HCT116 (cell line): Measurements from ENCODE around the gene CTIF. TPM values are rescaled to one million over a fixed set of nuclear protein-coding genes. Genes with fewer than 3 reads are reported as not detected.

Experiments used
- ATAC-seq: fragments of 200-7000 bp; cut with Tn5 transposase; 2 replicates; pipeline ENCODE4 v1.9.1; 2020; ENCODE audit warnings: mild to moderate bottlenecking, moderate library complexity
- BruUV-seq: library from RNA; stranded (reverse); fragments of 400-500 nt; replicated peaks from 2 replicates; lab custom pipeline; 2021; lab: Mats Ljungman, UMichigan
- CTCF ChIA-PET: fragments of 300-600 bp; sonication (Branson Sonifier 250); formaldehyde crosslinking; loops from one replicate; lab custom pipeline; 2021; ENCODE audit warnings: antibody characterized with exemption; lab: Charles Lee
- POLR2A ChIA-PET: fragments of 300-600, 350-600 bp; sonication (Branson Sonifier 250); formaldehyde crosslinking; loops from one replicate; lab custom pipeline; 2021; ENCODE audit warnings: antibody characterized with exemption; lab: Charles Lee
- RAD21 ChIA-PET, 2 experiments: fragments of 300-600 bp; sonication (Branson Sonifier 250); formaldehyde crosslinking; loops; one replicate each; lab custom pipeline; 2023; ENCODE audit warnings: low total read pairs in 2 of 2; ENCODE audit not compliant: uncharacterized antibody in 2 of 2, unreplicated experiment in 2 of 2, low non-redundant PET in 1 of 2; lab: Charles Lee
- DNase-seq: peaks from one replicate; pipeline ENCODE4 v3.0.0-alpha.2; 2010; ENCODE audit warnings: low read depth, low spot score
- H2AFZ ChIP-seq: fragments of 200-600 bp; shearing (Covaris generic), sonication (generic); 2 replicates; pipeline ENCODE4 v1.6.1; 2017; ENCODE audit warnings: low read depth, mixed run types, mixed read lengths, antibody characterized with exemption, low read length; ENCODE audit not compliant: poor library complexity, severe bottlenecking
- H3K27ac ChIP-seq: 2 replicates; pipeline ENCODE4 v1.5.1; 2012; ENCODE audit warnings: low read depth, low read length
- H3K27me3 ChIP-seq: fragments of 200-600 bp; sonication (generic); 2 replicates; pipeline ENCODE4 v1.6.1; 2016; ENCODE audit warnings: mixed run types, low read length, mixed read lengths; ENCODE audit not compliant: insufficient read depth
- H3K36me3 ChIP-seq, 2 experiments: fragments of 200-500 bp in 1 of 2; fragments of 200-600 bp in 1 of 2; sonication (Bioruptor generic) in 1 of 2; sonication (generic) in 1 of 2; 2 replicates each; pipeline versions ENCODE4 v1.5.1 to v1.6.1; 2014 to 2016; ENCODE audit warnings: low read length in 2 of 2, inconsistent platforms in 1 of 2, mixed read lengths in 1 of 2, mixed run types in 1 of 2; ENCODE audit not compliant: insufficient read depth in 2 of 2, control insufficient read depth in 1 of 2
- H3K4me1 ChIP-seq, 2 experiments: fragments of 200-600 bp in 1 of 2; sonication (generic) in 1 of 2; 2 replicates each; pipeline versions ENCODE4 v1.5.1 to v1.6.1; 2012 to 2017; ENCODE audit warnings: low read length in 2 of 2, inconsistent platforms in 1 of 2, mild to moderate bottlenecking in 1 of 2, mixed read lengths in 1 of 2, mixed run types in 1 of 2, moderate library complexity in 1 of 2; ENCODE audit not compliant: insufficient read depth in 2 of 2, control insufficient read depth in 1 of 2
- H3K4me2 ChIP-seq: fragments of 200-600 bp; sonication (generic); 2 replicates; pipeline ENCODE4 v1.6.1; 2017; ENCODE audit warnings: mixed run types, low read length, mixed read lengths
- H3K4me3 ChIP-seq, 2 experiments: fragments of 200-600 bp in 1 of 2; sonication (generic) in 1 of 2; replicated peaks in 1 of 2; 2 replicates each; pipeline ENCODE4 v1.5.1; 2011 to 2016; ENCODE audit warnings: low read length in 2 of 2, control low read depth in 1 of 2, low read depth in 1 of 2, mild to moderate bottlenecking in 1 of 2, mixed read lengths in 1 of 2, mixed run types in 1 of 2
- H3K79me2 ChIP-seq: fragments of 200-600 bp; sonication (generic); 2 replicates; pipeline ENCODE4 v1.6.1; 2017; ENCODE audit warnings: mild to moderate bottlenecking, mixed run types, low read length, moderate library complexity, mixed read lengths; ENCODE audit not compliant: insufficient read depth
- H3K9ac ChIP-seq: fragments of 200-600 bp; sonication (generic); 2 replicates; pipeline ENCODE4 v1.6.1; 2016; ENCODE audit warnings: low read length, mixed read lengths
- H3K9me2 ChIP-seq: fragments of 200-600 bp; sonication (generic), shearing (Covaris generic); 2 replicates; pipeline ENCODE4 v1.6.1; 2017; ENCODE audit warnings: mixed run types, mild to moderate bottlenecking, moderate library complexity; ENCODE audit not compliant: insufficient read depth
- H3K9me3 ChIP-seq, 2 experiments: fragments of 200-500 bp in 1 of 2; fragments of 200-600 bp in 1 of 2; sonication (Bioruptor generic) in 1 of 2; sonication (generic) in 1 of 2; 2 replicates each; pipeline ENCODE4 v1.6.1; 2014 to 2017; ENCODE audit warnings: low read length in 2 of 2, mixed read lengths in 2 of 2, inconsistent platforms in 1 of 2, low read depth in 1 of 2, mild to moderate bottlenecking in 1 of 2, mixed run types in 1 of 2, moderate library complexity in 1 of 2; ENCODE audit not compliant: control insufficient read depth in 1 of 2, insufficient read depth in 1 of 2
- H4K20me1 ChIP-seq: fragments of 200-600 bp; sonication (generic), shearing (Covaris generic); 2 replicates; pipeline ENCODE4 v1.6.1; 2017; ENCODE audit warnings: mixed run types, mild to moderate bottlenecking, moderate library complexity; ENCODE audit not compliant: insufficient read depth
- RAD21 ChIP-seq: IDR thresholded peaks from 2 replicates; pipeline ENCODE4 v1.6.1; 2012; ENCODE audit warnings: low read depth, mild to moderate bottlenecking
- SIN3A ChIP-seq: IDR thresholded peaks from 2 replicates; pipeline ENCODE4 v1.6.1; 2012; ENCODE audit warnings: low read depth
- TCF7L2 ChIP-seq: IDR thresholded peaks from 2 replicates; pipeline ENCODE4 v1.7.0; 2011; ENCODE audit warnings: borderline replicate concordance, inconsistent platforms; ENCODE audit not compliant: insufficient read depth, insufficient read length; ENCODE audit errors: extremely low read depth
- intact Hi-C: fragments of 100-400 bp; cut with micrococcal nuclease; formaldehyde crosslinking; loops from 2 replicates; pipeline ENCODE4 v1.10.0; 2022
- total RNA-seq: library from RNA; stranded (reverse); gene quantifications from one replicate; pipeline ENCODE4 v1.2.1, GENCODE V29; 2021; ENCODE audit not compliant: unreplicated experiment

The CTIF gene
- total RNA-seq, 1 experiment from 2014 or later = 19.7 TPM

DNA sequence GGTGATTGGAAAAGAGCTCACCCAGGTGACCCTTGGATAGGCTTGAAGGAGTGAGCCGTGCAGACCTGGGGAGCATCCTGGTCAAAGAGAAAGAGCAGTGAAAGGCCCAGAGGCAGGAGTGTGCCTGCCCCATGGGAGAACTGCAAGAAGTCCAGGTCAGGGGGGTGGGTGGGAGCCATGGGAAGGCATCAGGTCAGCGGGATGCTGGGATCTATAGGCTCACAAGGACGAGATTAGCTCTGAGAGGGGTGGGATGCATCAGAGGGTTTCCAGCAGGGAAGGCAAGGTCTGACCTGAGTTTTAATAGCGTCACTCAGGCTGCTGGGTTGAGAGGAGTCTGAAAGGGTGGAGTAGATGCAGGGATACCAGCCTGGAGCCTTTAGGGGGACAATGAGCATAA is 253.3 kb downstream of the CTIF start:
- DNase-seq = no peak
- no peak overlapping the region for H3K4me2 ChIP-seq
- no peak overlapping the region for H2AFZ ChIP-seq
- H3K27me3 ChIP-seq = no peaks in the 10 kb centered on the region
- H3K9me2 ChIP-seq = no peaks in the 10 kb centered on the region
- POLR2A ChIA-PET = no interaction called here
- TF ChIP-seq RAD21 (no peak), SIN3A (no peak)
- no peak overlapping the region for H3K27ac ChIP-seq
- no peaks in the 10 kb centered on the region for H3K9me3 ChIP-seq
- peaks cover 17 to 28% of the 10 kb centered on the region in 2 experiments for H3K4me1 ChIP-seq
- no peak overlapping the region for H3K4me3 ChIP-seq
- CTCF ChIA-PET = no interaction called here
- H3K36me3 ChIP-seq = no peaks in the 10 kb centered on the region
- intact Hi-C loops = no loop called here
- no peak for ATAC-seq
- RAD21 ChIA-PET = no interaction called here
- H4K20me1 ChIP-seq = no peaks in the 10 kb centered on the region
- no peaks in the 10 kb centered on the region for H3K79me2 ChIP-seq
- H3K9ac ChIP-seq = no peak overlapping the region
- BruUV-seq = no TSS peak

DNA sequence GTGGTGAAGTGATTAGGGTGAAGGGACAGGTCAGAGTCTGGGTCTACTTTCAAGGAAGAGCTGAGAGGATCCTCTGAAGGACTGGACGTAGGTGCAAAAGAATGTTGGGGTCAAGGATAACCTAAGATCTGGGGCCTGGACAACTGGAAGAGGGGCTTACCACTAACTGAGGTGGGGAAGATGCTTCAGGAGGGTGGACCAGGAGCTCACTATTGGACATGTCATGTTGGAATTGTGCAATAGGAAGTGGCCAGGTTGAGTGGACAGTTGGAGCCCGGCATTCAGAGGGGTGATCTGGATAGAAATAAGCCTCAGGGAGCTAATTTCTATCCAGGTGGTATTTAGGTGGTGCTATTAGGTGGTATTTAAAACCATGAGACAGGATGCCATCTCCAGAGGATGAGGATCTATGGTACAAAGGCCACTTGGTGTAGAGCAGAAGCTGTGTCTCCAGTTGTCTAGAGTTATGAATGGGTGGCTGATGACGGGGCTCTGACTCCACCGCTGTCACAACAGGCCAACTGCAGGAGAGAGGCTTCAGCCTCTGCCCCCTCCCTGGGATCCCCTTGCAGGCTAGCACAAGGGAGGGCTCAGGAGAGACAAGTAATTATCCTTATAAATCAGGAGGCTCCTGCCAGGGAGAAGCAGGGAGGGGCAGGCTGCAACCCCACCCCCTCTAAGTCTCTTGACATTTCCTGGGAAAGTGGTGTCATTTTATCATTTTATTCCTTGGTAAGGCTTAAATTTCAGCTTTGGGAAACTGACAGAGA is 254.0 kb downstream of the CTIF start:
- no peaks in the 10 kb centered on the region for H3K9me2 ChIP-seq
- ChIA-PET CTCF (no interaction called here), POLR2A (no interaction called here), RAD21 (no interaction called here)
- H3K9ac ChIP-seq = no peak overlapping the region
- TF ChIP-seq TCF7L2 = no peak
- no peak for DNase-seq
- H3K27me3 ChIP-seq = no peaks in the 10 kb centered on the region
- H3K79me2 ChIP-seq = no peaks in the 10 kb centered on the region
- H3K27ac ChIP-seq = no peak overlapping the region
- no peaks in the 10 kb centered on the region for H3K36me3 ChIP-seq
- ATAC-seq = no peak
- H2AFZ ChIP-seq = no peak overlapping the region
- H3K4me3 ChIP-seq = no peak overlapping the region
- no peaks in the 10 kb centered on the region for H4K20me1 ChIP-seq
- BruUV-seq = no TSS peak
- no peaks in the 10 kb centered on the region for H3K9me3 ChIP-seq
- H3K4me2 ChIP-seq = no peak overlapping the region
- H3K4me1 ChIP-seq = peaks cover 17 to 24% of the 10 kb centered on the region in 2 experiments
- intact Hi-C loops = no loop called here
